GM12875 (cell line): Measurements from ENCODE around the gene FAM3A.
A peak's percentile ranks its signal among the peaks of the same experiment; 100 is the strongest.

Source experiments
- H3K4me3 ChIP-seq: one replicate; pipeline ENCODE4 v1.5.1; 2011; ENCODE audit warnings: low read depth, low read length, control low read depth
- CTCF ChIP-seq: IDR thresholded peaks from 2 replicates; pipeline ENCODE4 v1.5.1; 2011; ENCODE audit warnings: low read depth, mild to moderate bottlenecking, control low read depth, inconsistent platforms, low read length, moderate library complexity, borderline replicate concordance; ENCODE audit not compliant: insufficient read depth

FAM3A gene

GRCh38 chrX:154490414-154491083 is 25.5 kb downstream of the FAM3A start, which contains the start of gene SLC10A3:
Gene SLC10A3, minus strand, starts transcription at chrX:154490629. Its CDS starts 1,689 bp downstream, at chrX:154488940.
- peak within 1 kb of the TSS; percentile 75 for H3K4me3 ChIP-seq
- TF ChIP-seq CTCF: no peak

- no peak for TF ChIP-seq CTCF
- peak overlapping the region; percentile 62 for H3K4me3 ChIP-seq
Measured at GRCh38 chrX:154490021-154490413, 26.0 kb downstream of the FAM3A start.

- H3K4me3 ChIP-seq: peak overlapping the region; percentile 62
- no peak for TF ChIP-seq CTCF
Measured at GRCh38 chrX:154489182-154489581, 26.9 kb downstream of the FAM3A start.

GRCh38 chrX:154488336-154489075 is 27.5 kb downstream of the FAM3A start:
- no peak overlapping the region for H3K4me3 ChIP-seq
- no peak for TF ChIP-seq CTCF

GRCh38 chrX:154487518-154488290 is 28.3 kb downstream of the FAM3A start:
- no peak overlapping the region for H3K4me3 ChIP-seq
- TF ChIP-seq CTCF: no peak

GRCh38 chrX:154486396-154487207 is 29.4 kb downstream of the FAM3A start, which contains the start of gene UBL4A:
Gene UBL4A, minus strand, starts transcription at chrX:154486615. Its CDS starts 31 bp downstream, at chrX:154486584.
- H3K4me3 ChIP-seq: peak within 1 kb of the TSS; percentile 74
- TF ChIP-seq CTCF: no peak
